Measurements from ENCODE around the gene TEDC2.
"Not testable (repeated sequence)": the region's sequence is repeated elsewhere in the genome, so short reads cannot be mapped to it uniquely, and the experiment has no call there.

Gene TEDC2

GRCh38 chr16:2438121-2438520 lies 21.8 kb upstream of the TEDC2 start:
- DNase-seq = no peak

- DNase-seq = no peak
These were observed 20.3 kb upstream of the TEDC2 start for GRCh38 chr16:2439598-2439997.

GRCh38 chr16:2441143-2441804 lies 18.6 kb upstream of the TEDC2 start:
- DNase-seq = not testable (repeated sequence)

- DNase-seq = no peak
These were observed 16.4 kb upstream of the TEDC2 start for GRCh38 chr16:2443555-2443954.

- DNase-seq = no peak
These were observed 11.9 kb upstream of the TEDC2 start for GRCh38 chr16:2447920-2448583.

- DNase-seq = no peak
These were observed 10.8 kb upstream of the TEDC2 start for GRCh38 chr16:2449118-2449517.

GRCh38 chr16:2450535-2450934 lies 9.4 kb upstream of the TEDC2 start:
- no peak for DNase-seq

- no peak for DNase-seq
These were observed 8.9 kb upstream of the TEDC2 start for GRCh38 chr16:2450975-2451381.

GRCh38 chr16:2451851-2452320 lies 8.0 kb upstream of the TEDC2 start:
- no peak for DNase-seq

- DNase-seq = no peak
These were observed 7.3 kb upstream of the TEDC2 start for GRCh38 chr16:2452650-2453049.

- DNase-seq = no peak
These were observed 4.6 kb upstream of the TEDC2 start for GRCh38 chr16:2455081-2455845.

- no peak for DNase-seq
These were observed 3.3 kb upstream of the TEDC2 start for GRCh38 chr16:2456551-2457153.

- DNase-seq = no peak
These were observed 2.6 kb upstream of the TEDC2 start for GRCh38 chr16:2457267-2457666.

GRCh38 chr16:2457946-2458345 lies 2.0 kb upstream of the TEDC2 start:
- DNase-seq = no peak

- DNase-seq = peak; percentile 69
These were observed 842 bp upstream of the TEDC2 start for GRCh38 chr16:2458887-2459646.

GRCh38 chr16:2460391-2460713 lies 443 bp downstream of the TEDC2 start:
- DNase-seq = no peak

GRCh38 chr16:2460916-2461315 lies 1.0 kb downstream of the TEDC2 start:
- no peak for DNase-seq

GRCh38 chr16:2462031-2462866 lies 2.3 kb downstream of the TEDC2 start:
- no peak for DNase-seq

GRCh38 chr16:2464333-2464732 lies 4.4 kb downstream of the TEDC2 start:
- peak; percentile 63 for DNase-seq

- DNase-seq = peak; percentile 55
These were observed 5.9 kb downstream of the TEDC2 start for GRCh38 chr16:2465653-2466415.

All from NCI-H69 (cell line).